ENCODE data around the gene PLXNB2.

- no peak for TF ChIP-seq PATZ1 (CRISPR knock-in tag; IDR thresholded peaks at IDR 0.05; ENCODE audit: borderline replicate concordance)
- TF ChIP-seq CSRNP3 (CRISPR knock-in tag; IDR thresholded peaks at IDR 0.05), result no peak
- no peak for TF ChIP-seq ARNTL (CRISPR knock-in tag; IDR thresholded peaks at IDR 0.05; ENCODE audit: borderline replicate concordance, low read depth)
- no peak for TF ChIP-seq POU6F1 (CRISPR knock-in tag; IDR thresholded peaks at IDR 0.05; ENCODE audit: borderline replicate concordance, low read depth)
- TF ChIP-seq ZC3H10 (CRISPR knock-in tag; IDR thresholded peaks at IDR 0.05), result no peak
- no peak for TF ChIP-seq TOX (CRISPR knock-in tag; IDR thresholded peaks at IDR 0.05; ENCODE audit: borderline replicate concordance)
- TF ChIP-seq CSDC2 (CRISPR knock-in tag; IDR thresholded peaks at IDR 0.05), result no peak
- TF ChIP-seq RARB (CRISPR knock-in tag; IDR thresholded peaks at IDR 0.05), result no peak
These were observed 4.0 kb downstream of the PLXNB2 start for GRCh38 chr22:50303515-50303847.
